ENCODE results near the gene CFAP61.

GRCh38 chr20:20027284-20027683 is 25.0 kb upstream of the CFAP61 start:
- TF ChIP-seq GABPA (IDR thresholded peaks at IDR 0.05; ENCODE audit: low read depth) (no peak), USF1 (IDR thresholded peaks at IDR 0.05; ENCODE audit: borderline replicate concordance, low read depth) (no peak), MXI1 (IDR thresholded peaks at IDR 0.05; ENCODE audit: low read depth, low read length) (no peak)
- TF ChIP-seq, protein P1, sequence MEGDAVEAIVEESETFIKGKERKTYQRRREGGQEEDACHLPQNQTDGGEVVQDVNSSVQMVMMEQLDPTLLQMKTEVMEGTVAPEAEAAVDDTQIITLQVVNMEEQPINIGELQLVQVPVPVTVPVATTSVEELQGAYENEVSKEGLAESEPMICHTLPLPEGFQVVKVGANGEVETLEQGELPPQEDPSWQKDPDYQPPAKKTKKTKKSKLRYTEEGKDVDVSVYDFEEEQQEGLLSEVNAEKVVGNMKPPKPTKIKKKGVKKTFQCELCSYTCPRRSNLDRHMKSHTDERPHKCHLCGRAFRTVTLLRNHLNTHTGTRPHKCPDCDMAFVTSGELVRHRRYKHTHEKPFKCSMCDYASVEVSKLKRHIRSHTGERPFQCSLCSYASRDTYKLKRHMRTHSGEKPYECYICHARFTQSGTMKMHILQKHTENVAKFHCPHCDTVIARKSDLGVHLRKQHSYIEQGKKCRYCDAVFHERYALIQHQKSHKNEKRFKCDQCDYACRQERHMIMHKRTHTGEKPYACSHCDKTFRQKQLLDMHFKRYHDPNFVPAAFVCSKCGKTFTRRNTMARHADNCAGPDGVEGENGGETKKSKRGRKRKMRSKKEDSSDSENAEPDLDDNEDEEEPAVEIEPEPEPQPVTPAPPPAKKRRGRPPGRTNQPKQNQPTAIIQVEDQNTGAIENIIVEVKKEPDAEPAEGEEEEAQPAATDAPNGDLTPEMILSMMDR (IDR thresholded peaks at IDR 0.05) = no peak
